ENCODE results near the gene EYA2. TPM values are rescaled to one million over a fixed set of nuclear protein-coding genes. Genes with fewer than 3 reads are reported as not detected.
"Not testable (repeated sequence)": the region's sequence is repeated elsewhere in the genome, so short reads cannot be mapped to it uniquely, and the experiment has no call there.

The EYA2 gene
- polyA plus RNA-seq, 10 donors = 1.3 to 7.0 (median 2.5) TPM

DNA sequence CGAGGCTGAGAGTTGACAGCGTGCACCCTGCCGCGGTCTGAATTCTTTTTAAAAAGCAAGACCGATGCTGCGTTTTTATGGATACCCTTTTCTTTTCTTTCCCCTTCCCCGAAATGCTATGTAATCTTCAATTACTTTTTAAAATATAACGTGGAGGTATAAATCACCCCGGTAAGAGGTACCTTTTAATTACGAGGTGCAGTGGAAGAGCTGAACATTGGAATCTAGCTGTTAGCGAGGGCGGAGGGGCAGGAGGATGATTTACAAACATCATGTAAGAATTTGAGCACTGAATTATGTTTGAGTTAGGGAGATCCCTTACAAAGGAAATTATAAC lies 1.2 kb downstream of the EYA2 start:
- no peak for DNase-seq

DNA sequence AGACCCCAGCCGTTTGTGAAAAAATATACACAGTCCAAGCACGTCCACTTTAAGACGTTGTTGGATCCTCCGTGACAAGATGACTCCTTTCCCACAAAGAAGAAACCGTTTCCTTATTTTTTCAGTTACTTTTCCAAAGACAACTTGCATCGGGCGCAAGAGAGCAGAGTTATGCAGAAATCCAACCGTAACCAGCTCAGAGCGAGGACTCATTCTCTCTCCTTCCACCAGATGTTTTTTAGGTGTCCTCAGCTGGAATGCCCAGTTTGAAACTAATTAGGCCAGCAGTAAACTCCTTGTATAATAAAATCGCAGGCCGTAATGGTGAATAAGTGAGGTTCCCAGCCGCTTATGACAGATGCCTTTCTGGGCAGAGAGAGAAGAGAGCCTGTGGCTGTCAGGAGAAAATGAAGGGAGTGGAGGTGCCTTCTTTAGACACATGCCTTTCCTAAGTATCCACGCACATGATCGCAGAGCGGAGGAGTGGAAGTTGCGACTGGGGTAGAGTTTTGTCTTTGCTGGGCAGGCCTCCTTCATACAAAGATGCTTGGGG lies 2.8 kb downstream of the EYA2 start:
- DNase-seq = no peak

DNA sequence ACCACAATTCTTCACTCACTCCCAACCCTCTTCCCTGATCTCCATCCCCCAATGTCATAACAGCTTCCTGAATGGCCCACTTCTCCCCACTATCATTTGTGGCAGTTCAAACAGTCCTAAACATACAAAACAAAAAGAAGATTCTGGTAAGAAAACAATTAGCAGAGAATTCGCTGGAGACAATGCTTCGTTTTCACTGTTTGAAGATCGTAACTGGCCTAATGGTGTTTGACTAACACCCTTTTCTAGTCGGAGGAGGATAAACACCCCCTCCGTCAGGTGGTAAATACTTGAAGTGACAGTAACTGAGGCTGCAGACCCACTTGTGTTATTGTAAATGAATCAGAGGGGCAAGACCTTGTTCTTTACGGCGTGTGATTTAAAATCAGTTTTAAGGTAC lies 3.8 kb downstream of the EYA2 start:
- no peak for DNase-seq

- peak in 1 of 3 donors; percentile 44 for DNase-seq
Observed at GRCh38 chr20:46899621-46900020, 5.0 kb downstream of the EYA2 start.

DNA sequence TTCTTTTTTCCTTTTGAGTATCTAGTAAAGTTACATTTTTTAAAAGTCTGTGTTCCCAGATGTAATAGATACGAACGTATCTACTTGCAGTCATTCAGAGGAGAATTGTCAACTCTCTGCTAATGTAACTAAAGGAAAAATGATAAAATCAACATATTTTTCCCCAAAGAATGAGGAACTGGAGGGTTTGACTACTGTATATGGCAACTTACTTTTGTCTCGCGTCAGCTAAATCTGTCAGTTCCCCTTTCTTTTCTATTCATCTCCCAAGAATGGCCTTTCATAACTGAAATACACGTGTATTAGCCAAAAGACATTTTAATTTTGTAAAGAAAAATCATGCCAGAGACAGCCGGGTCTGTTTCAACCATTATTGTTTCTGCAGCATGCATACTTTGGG lies 5.4 kb downstream of the EYA2 start:
- DNase-seq = peak in 1 of 3 donors; percentile 47

DNA sequence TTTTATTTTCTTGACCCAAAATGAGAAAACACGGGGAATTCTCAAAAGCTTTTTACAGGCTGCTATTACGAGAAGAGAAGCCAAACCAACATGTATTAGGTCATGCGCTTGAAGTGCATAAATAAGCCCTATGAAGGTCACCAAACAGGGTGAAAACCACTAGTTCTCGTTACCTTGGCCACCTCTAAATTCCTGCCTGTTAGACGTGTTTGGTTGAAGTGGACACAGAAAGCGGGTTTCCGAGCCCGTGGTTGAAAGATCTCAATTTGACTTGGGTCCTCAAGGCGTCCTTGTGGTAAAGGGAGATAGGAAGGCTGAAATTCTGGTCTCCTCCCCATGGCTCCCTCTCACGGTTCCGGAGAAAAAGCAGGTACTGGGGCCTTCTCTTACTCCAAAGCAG lies 6.2 kb downstream of the EYA2 start:
- DNase-seq = no peak

GRCh38 chr20:46901638-46902037 lies 7.0 kb downstream of the EYA2 start:
- no peak for DNase-seq

- no peak for DNase-seq
Observed at GRCh38 chr20:46903256-46903655, 8.6 kb downstream of the EYA2 start.

GRCh38 chr20:46903937-46904336 lies 9.3 kb downstream of the EYA2 start:
- no peak for DNase-seq

DNA sequence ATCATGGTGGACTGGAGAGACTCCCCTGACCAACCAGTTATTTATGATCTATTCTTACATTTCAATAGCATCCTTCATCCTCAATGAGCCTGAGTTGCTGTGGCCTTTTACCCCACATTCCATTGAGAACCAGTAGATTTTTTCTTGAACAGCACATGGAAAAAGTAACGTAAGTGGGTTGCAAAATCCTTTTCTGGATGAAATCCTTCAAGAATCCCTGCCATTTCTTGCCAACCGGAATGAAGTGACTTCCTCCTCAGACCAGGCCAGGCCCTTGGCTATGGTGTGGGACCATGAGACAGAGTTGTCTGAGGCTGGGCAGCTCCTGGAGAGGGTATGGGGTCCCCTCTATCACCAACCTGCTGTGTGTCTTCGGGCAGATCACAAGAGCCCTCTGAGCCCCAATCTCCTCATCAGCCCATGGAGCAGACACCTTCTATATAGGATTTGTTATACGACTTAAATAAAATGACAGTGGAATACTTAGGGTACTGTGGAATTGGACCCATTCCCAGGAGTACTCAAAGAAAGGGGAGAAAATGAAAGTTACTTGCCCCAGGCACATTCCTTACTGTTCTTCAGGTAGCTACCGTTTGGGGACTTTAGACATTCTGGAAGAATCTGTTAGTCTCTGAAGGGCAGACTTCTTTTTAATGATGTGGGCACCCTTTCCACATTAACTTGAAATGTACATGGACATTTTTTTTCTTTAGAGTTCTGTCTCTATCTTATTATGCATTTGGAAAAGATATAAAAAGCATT lies 10.9 kb downstream of the EYA2 start:
- DNase-seq = no peak

DNA sequence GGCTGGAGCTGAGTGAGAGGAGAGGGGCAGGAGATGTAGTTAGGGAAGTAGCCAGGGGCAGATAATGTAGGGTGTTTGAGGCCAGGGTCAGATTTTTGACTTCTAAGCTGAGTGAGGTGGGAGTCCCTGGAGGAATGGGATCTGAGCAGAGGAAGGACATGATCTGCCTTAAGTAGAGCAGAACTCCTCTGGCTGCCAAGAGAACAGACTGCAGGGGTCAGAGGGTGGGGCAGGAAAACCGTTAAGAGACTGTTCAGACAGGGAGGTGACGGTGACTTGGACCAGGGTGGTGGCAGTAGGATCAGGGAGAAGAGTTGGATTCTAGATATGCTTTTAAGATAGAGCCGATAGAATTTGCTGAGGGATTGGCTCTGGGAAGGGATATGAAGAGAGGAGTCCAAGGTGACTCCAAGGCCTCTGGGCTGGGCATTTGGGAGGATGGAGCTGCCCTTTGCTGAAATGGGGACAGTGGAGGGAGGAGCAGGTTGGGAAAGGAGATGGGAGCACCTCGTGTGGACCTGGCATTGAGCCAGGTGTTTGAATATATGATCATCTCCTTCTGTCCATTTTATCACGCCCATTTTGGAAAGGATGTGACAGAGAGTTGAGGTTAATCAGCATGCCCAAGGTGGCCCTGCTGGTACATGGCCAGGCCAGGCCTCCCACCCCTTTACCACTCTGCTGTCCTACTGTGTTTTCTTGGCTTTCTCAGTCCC lies 18.8 kb downstream of the EYA2 start:
- DNase-seq = no peak

GRCh38 chr20:46914789-46915379 lies 20.2 kb downstream of the EYA2 start:
- peak in 1 of 3 donors; percentile 53 for DNase-seq

- DNase-seq = no peak
Observed at GRCh38 chr20:46915575-46916257, 21.1 kb downstream of the EYA2 start.

GRCh38 chr20:46916258-46916603 lies 21.6 kb downstream of the EYA2 start:
- no peak for DNase-seq

GRCh38 chr20:46917155-46917554 lies 22.5 kb downstream of the EYA2 start:
- DNase-seq = no peak

- no peak for DNase-seq
Observed at GRCh38 chr20:46920114-46920513, 25.5 kb downstream of the EYA2 start.

DNA sequence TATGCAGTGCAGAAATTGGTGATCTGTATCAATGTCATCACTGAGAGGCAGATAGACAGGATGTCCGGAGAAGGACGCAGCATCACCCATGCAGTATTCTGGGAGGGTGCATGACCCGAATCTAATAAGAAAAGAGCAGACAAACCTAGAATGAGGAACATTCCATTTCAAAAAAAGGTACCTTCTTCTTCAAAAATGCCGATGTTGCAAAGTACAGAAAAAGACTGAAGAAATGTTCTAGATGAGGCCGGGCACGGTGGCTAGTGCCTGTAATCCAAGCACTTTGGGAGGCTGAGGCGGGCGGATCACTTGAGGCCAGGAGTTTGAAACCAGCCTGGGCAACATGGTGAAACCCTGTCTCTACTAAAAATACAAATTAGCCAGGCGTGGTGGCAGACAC lies 28.2 kb downstream of the EYA2 start:
- DNase-seq = not testable (repeated sequence)

DNA sequence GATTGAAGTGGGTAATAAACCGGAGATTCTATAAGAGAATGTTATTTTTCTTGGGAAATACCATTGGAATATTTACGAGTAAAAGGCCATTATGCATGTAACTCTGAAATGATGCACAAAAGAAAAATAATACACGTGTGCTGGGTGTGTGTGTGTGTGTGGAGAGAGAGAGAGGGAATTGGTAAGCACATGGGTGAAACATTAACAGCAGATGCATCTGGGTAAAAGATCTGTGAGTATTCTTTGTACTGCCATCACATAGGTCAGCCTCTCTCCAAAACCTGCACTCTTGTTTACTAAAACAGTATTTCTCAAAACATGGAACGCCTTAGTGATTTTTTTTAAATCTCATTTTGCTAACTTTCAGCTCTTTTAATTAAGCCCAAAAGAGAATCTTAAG lies 28.9 kb downstream of the EYA2 start:
- DNase-seq = no peak

- DNase-seq = no peak
Observed at GRCh38 chr20:46928580-46929132, 34.0 kb downstream of the EYA2 start.

DNA sequence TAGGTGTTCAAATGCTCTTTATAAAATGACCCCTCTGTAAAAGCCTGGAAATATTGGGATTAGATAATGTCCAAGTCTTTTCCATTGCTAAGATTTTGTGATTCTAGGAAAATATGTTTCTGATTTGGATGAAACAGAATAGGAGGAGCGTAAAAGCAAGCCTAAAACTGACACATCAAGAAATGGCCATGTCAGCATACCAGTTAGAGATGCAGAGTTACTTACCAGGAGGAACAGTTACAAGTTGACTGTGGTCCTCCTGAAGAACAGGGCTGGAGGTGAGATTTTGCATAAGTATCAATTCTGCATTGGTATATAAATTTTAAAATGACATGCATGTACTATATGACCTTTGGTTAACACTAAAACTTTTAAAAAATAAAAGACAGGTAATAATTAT lies 35.3 kb downstream of the EYA2 start:
- DNase-seq = no peak

- DNase-seq = no peak
Observed at GRCh38 chr20:46930640-46931339, 36.1 kb downstream of the EYA2 start.
